Nucleus accumbens (tissue), 56 donors: ENCODE data around the gene CD109.
A peak's percentile ranks its signal among the peaks of the same experiment; 100 is the strongest.
"Not testable (repeated sequence)": the region's sequence is repeated elsewhere in the genome, so short reads cannot be mapped to it uniquely, and the experiment has no call there.

Experiments
- DNase-seq, 56 donors: peaks; one replicate each; lab custom pipeline; 2025; lab: John Stamatoyannopoulos, UW

Gene CD109

GRCh38 chr6:73722318-73723060 is 26.5 kb downstream of the CD109 start:
- no peak for DNase-seq

- not testable (repeated sequence) for DNase-seq
Observed at GRCh38 chr6:73723480-73723879, 27.5 kb downstream of the CD109 start.

- DNase-seq, result no peak
Observed at GRCh38 chr6:73724389-73724788, 28.4 kb downstream of the CD109 start.

GRCh38 chr6:73725192-73725591 is 29.2 kb downstream of the CD109 start:
- not testable (repeated sequence) for DNase-seq

GRCh38 chr6:73727114-73727513 is 31.1 kb downstream of the CD109 start:
- DNase-seq, result no peak

DNA sequence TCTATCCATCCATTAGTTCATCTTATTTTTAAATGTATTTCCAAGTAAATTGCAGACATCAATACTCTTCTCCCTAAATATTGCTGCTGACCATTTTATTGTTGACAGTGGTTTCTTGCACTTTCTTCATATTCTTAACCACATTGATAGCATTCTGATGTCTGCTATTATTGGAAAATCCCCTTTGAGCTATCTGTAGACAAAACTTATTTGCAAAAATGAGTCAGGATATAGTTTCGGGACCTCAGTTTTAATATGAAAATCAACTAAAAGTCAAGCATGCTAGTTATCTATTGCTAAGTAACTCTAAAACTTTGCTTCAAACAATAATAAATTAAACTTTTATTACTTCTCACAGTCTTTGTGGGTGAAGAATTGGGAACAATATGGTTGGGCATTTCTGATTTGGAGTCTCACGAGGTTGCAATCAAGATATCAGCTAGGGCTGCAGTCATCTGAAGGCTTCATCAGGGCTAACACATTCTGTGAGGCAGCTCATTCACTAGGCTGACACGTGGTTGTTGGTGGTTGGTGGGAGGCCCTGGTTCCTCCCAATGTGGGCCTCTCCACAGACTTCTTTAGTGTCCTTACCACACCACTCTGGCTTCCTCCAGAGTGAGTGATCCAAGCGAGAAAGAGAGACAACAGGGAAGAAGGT is 32.7 kb downstream of the CD109 start:
- no peak for DNase-seq

DNA sequence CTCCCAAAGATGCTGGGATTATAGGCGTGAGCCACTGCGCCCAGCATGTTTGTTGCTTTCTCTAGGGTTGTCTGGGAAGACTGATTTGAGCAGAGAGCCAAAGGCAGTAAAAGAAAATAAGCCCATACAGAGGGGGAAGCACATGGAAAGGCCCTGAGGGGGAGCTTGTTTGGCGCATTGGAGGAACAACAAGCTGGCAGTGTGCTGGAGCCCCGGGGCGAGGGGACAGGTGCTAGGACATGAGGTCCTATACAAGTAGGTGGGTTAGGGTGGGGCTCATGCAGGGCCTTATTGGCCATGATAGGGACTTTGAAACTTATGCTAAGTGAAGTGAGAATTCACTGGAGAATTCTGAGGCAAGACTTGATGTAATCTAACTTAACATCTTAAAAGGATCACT is 35.3 kb downstream of the CD109 start:
- DNase-seq, result no peak

GRCh38 chr6:73732845-73733675 is 37.1 kb downstream of the CD109 start:
- peak in 45 of 56 donors; percentile 1 to 76 (median 26) for DNase-seq

DNA sequence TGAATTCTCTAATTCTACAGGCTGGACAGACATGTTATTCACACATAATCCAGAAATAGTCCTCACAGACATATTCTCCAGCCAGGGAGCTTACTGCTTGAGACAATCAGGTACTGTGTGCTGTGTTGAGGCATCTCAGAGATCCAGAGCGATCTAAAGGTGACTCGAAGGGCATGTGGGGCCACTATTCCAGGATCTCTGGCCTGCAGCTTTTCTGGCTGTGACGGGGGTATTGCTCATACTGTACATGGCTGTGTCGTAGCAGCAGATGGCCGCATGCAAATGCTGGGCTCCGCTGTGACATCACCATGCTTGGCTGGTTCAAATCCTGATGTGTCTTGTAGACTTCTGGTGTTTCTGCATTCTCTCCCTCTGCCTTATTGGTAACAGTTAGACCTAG is 37.8 kb downstream of the CD109 start:
- DNase-seq, result no peak

DNA sequence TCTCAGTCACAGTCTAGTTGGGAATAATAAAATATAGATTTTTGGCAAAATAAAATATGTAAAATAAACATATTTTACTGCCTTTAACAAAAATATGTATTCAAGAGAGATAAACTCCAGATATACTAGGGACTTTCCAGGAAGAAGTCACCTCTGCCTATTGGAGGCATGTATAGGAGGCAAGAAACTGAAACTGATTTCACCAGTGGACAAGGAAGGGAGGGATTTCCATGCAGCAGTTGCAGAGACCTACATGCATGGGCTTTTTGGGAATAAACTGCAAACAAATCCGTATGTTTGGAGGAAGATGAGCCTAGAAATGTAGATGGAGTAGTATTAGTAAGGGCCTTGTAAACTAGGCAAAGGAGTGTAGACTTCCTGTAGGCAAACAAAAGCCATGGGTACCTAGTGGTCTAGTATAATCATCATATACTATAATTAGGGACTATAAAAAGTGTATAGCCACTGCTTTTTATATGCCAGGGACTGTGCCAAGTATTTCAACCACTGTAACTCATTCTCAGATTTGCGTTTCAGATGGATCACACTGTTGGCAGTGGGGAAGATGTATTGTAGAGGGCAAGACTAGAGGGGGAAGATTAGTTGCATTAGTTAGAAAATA is 38.9 kb downstream of the CD109 start:
- DNase-seq, result no peak

- DNase-seq, result no peak
Observed at GRCh38 chr6:73738367-73739028, 42.5 kb downstream of the CD109 start.

DNA sequence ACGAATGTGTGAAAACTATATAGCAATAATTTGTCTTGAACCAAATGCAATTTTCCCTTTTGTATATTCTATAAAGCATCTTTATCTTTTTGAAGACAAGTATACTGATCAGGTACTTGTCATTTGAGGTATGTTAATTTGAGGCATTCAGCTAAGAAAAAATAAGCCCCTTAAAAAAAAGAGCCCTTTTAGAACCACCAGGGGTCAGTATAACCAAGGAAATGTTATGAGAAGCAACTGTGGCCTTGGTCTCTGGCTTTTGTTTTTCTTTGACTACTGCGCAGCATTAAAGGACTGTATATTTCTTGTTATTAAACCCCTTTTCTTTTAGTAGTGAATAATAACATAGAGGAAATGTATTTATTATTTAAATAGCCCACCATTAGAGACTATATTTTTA is 43.1 kb downstream of the CD109 start:
- no peak for DNase-seq

DNA sequence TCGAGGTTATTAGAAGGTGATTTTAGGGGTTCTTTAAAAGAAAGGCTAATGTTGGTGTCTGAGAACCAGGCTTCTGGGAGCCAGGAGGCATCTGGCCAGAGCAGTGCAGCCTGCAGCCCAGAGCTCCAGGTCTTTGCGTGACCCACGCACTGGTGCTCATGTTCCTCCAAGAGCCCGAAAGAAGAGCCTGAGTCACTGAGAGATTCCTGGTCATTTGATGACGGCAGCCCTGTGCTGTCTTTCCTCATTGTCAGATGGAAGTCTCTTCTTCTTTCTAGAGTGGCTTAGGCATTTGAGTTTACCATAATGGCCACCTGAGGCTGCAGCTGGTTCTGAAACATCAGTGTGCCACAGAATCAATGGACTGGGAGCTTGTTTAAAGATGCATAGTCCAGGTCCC is 46.4 kb downstream of the CD109 start:
- DNase-seq, result no peak

GRCh38 chr6:73743081-73743480 is 47.1 kb downstream of the CD109 start:
- no peak for DNase-seq

GRCh38 chr6:73743556-73743955 is 47.6 kb downstream of the CD109 start:
- no peak for DNase-seq

DNA sequence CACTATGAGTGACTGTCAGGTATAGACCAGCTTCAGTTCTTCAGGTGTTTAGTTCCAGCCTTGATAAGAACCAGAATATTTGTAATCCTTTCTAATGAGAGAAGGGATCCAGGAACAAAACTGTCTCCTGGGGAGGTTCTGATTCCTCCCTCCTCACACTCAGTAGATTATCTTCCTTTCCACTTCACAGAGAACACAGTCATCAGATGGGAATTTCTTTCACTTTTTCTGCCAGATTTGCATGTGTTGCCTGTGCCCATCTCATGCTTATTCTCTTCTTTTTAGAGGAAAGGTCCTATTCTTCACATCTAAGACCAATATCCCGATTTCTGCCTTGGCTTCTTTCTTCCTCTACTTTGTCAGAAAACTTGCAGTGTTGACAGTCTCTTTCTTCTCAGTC is 50.8 kb downstream of the CD109 start:
- DNase-seq, result no peak

- DNase-seq, result no peak
Observed at GRCh38 chr6:73747289-73747688, 51.3 kb downstream of the CD109 start.

DNA sequence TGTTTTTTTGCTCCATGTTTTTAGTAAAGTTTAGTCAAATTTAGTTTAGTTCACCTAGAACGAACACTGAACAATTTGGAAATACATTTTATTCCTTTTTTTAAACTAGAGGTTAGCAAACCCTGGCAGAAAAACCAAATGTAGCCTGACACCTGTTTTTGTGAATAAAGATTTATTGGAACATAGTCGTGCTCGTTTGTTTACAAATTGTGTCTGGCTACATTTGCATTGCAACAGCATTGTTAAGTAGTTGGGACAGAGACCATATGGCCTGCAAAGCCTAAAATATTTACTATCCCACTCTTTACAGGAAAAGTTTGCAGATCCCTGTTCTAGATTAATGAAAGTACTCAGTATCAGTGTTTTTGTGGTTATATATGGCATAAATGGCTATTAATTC is 56.9 kb downstream of the CD109 start:
- no peak for DNase-seq

DNA sequence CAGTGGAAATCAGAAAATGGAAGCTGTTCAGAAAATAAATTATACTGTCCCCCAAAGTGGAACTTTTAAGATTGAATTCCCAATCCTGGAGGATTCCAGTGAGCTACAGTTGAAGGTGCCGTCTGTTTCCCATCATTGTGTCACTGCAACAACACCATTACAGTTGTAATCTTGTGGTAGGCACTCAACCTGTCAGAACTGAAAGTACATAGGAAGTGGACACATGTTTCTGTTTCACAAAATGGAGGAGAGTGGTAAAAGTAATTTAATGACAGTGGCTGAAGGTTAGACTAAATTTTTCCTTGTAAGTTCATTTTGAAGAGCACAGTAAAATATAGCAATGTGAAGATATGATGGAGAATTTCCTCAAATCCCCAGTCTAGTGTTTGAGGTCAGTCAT is 70.0 kb downstream of the CD109 start:
- no peak for DNase-seq

DNA sequence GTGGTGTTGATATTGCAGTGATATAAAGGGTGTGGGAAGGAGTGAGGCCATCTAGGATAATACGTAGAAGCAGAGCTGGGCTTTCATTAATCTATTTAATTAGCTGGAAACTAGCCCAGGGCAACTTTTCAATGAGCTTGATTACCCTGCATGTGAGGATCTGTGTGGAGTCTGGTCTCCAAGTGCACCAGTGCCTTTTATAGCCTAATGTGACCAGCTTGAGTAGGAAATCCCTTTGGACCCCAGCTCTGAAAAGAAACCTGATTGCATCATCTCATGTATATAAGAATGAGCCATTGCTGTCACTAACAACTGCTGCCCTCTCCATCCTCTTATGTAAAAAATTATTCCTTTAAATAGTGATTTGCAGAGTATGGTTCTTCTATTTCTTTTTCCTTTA is 72.6 kb downstream of the CD109 start:
- DNase-seq, result no peak
